Activated CD8-positive, alpha-beta memory T cell treated with anti-CD3 and anti-CD28 coated beads, Interleukin-2, amount 10 ng/mL, durations not matched to agents 7 days and 5 days (primary cell): ENCODE data around the gene PEX7. TPM values are rescaled to one million over a fixed set of nuclear protein-coding genes. Genes with fewer than 3 reads are reported as not detected.
"Not testable (repeated sequence)": the region's sequence is repeated elsewhere in the genome, so short reads cannot be mapped to it uniquely, and the experiment has no call there.

ENCODE experiments used
- ATAC-seq: fragments of 150-1000 bp; cut with Tn5 transposase; one replicate; pipeline ENCODE4 v1.10.0; 2021; ENCODE audit warnings: moderate library complexity
- CTCF ChIA-PET: fragments of 350-600 bp; sonication (Branson Sonifier 250); formaldehyde crosslinking; loops from one replicate; lab custom pipeline; 2021; ENCODE audit warnings: antibody characterized with exemption; lab: Charles Lee
- DNase-seq: peaks from one replicate; pipeline ENCODE4 v3.0.0-alpha.2; 2020
- H3K27ac Mint-ChIP-seq: one replicate; pipeline ENCODE4 v1.8.0; 2021; ENCODE audit warnings: mild to moderate bottlenecking, mixed read lengths
- H3K27me3 Mint-ChIP-seq: one replicate; pipeline ENCODE4 v1.8.0; 2021; ENCODE audit warnings: mixed read lengths
- H3K36me3 Mint-ChIP-seq: one replicate; pipeline ENCODE4 v1.8.0; 2021; ENCODE audit warnings: mild to moderate bottlenecking, mixed read lengths
- H3K4me1 Mint-ChIP-seq: one replicate; pipeline ENCODE4 v1.8.0; 2021; ENCODE audit warnings: mixed read lengths
- H3K4me3 Mint-ChIP-seq: one replicate; pipeline ENCODE4 v1.8.0; 2021; ENCODE audit warnings: mild to moderate bottlenecking, moderate library complexity, mixed read lengths
- H3K9me3 Mint-ChIP-seq: one replicate; pipeline ENCODE4 v1.8.0; 2022; ENCODE audit warnings: low read depth, mixed read lengths
- total RNA-seq, 2 experiments: library from RNA; stranded (reverse); gene quantifications; one replicate each; pipeline ENCODE4 v1.2.3, GENCODE V29; 2021

Gene PEX7
- total RNA-seq, 2 experiments from 2014 or later: 3.5 TPM

- H3K4me1 Mint-ChIP-seq: no peaks in the 10 kb centered on the region
- CTCF ChIA-PET: no interaction called here
- peaks cover 2% of the 10 kb centered on the region for H3K36me3 Mint-ChIP-seq
- H3K4me3 Mint-ChIP-seq: no peak overlapping the region
- no peaks in the 10 kb centered on the region for H3K9me3 Mint-ChIP-seq
- DNase-seq (no peak), ATAC-seq (no peak)
- H3K27me3 Mint-ChIP-seq: no peaks in the 10 kb centered on the region
- no peak overlapping the region for H3K27ac Mint-ChIP-seq
Observed at GRCh38 chr6:136864676-136865075, 42.3 kb downstream of the PEX7 start.

- ATAC-seq (no peak), DNase-seq (no peak)
- Mint-ChIP-seq H3K4me1 (no peaks in the 10 kb centered on the region), H3K9me3 (no peaks in the 10 kb centered on the region), H3K27ac (no peak overlapping the region), H3K27me3 (no peaks in the 10 kb centered on the region), H3K4me3 (no peak overlapping the region), H3K36me3 (peaks cover 2% of the 10 kb centered on the region)
- CTCF ChIA-PET: interaction anchor here (1.1 kb wide), 1 partner anchor 21 kb away, joined by 4 read pairs; no protein-coding TSS in a partner anchor
Observed at GRCh38 chr6:136866872-136867416, 44.6 kb downstream of the PEX7 start.

GRCh38 chr6:136869451-136869850, 47.1 kb downstream of the PEX7 start:
- peaks cover 5% of the 10 kb centered on the region for H3K9me3 Mint-ChIP-seq
- CTCF ChIA-PET: no interaction called here
- H3K36me3 Mint-ChIP-seq: peaks cover 20% of the 10 kb centered on the region
- no peak for DNase-seq
- H3K27ac Mint-ChIP-seq: no peak overlapping the region
- H3K27me3 Mint-ChIP-seq: no peaks in the 10 kb centered on the region
- no peaks in the 10 kb centered on the region for H3K4me1 Mint-ChIP-seq
- no peak for ATAC-seq
- no peak overlapping the region for H3K4me3 Mint-ChIP-seq

- DNase-seq (no peak), ATAC-seq (no peak)
- peaks cover 34% of the 10 kb centered on the region for H3K36me3 Mint-ChIP-seq
- H3K27ac Mint-ChIP-seq: no peak overlapping the region
- H3K27me3 Mint-ChIP-seq: no peaks in the 10 kb centered on the region
- H3K9me3 Mint-ChIP-seq: peaks cover 5% of the 10 kb centered on the region
- no peaks in the 10 kb centered on the region for H3K4me1 Mint-ChIP-seq
- CTCF ChIA-PET: no interaction called here
- H3K4me3 Mint-ChIP-seq: no peak overlapping the region
Observed at GRCh38 chr6:136873748-136874147, 51.4 kb downstream of the PEX7 start.

GRCh38 chr6:136876469-136876868, 54.1 kb downstream of the PEX7 start:
- H3K9me3 Mint-ChIP-seq, H3K27ac Mint-ChIP-seq, H3K4me3 Mint-ChIP-seq, H3K4me1 Mint-ChIP-seq, H3K27me3 Mint-ChIP-seq, DNase-seq, CTCF ChIA-PET, ATAC-seq: not testable (repeated sequence)
- H3K36me3 Mint-ChIP-seq: peaks cover 37% of the 10 kb centered on the region

GRCh38 chr6:136880748-136881460, 58.5 kb downstream of the PEX7 start:
- Mint-ChIP-seq H3K4me3 (no peak overlapping the region), H3K9me3 (no peaks in the 10 kb centered on the region), H3K27ac (no peak overlapping the region), H3K27me3 (no peaks in the 10 kb centered on the region), H3K4me1 (no peaks in the 10 kb centered on the region), H3K36me3 (peaks cover 15% of the 10 kb centered on the region)
- CTCF ChIA-PET: no interaction called here
- ATAC-seq (no peak), DNase-seq (no peak)

- CTCF ChIA-PET: no interaction called here
- no peak overlapping the region for H3K27ac Mint-ChIP-seq
- peaks cover 7% of the 10 kb centered on the region for H3K4me1 Mint-ChIP-seq
- H3K36me3 Mint-ChIP-seq: peaks cover 1% of the 10 kb centered on the region
- no peak for DNase-seq
- no peak overlapping the region for H3K4me3 Mint-ChIP-seq
- H3K9me3 Mint-ChIP-seq: no peaks in the 10 kb centered on the region
- H3K27me3 Mint-ChIP-seq: no peaks in the 10 kb centered on the region
- ATAC-seq: no peak
Observed at GRCh38 chr6:136886091-136886490, 63.7 kb downstream of the PEX7 start.

- H3K36me3 Mint-ChIP-seq: peaks cover 4% of the 10 kb centered on the region
- CTCF ChIA-PET: no interaction called here
Observed at GRCh38 chr6:136887953-136888352, 65.6 kb downstream of the PEX7 start.

GRCh38 chr6:136889271-136890193, 67.1 kb downstream of the PEX7 start:
- DNase-seq (no peak), ATAC-seq (no peak)
- CTCF ChIA-PET: no interaction called here
- H3K4me1 Mint-ChIP-seq: peaks cover 12% of the 10 kb centered on the region
- H3K9me3 Mint-ChIP-seq: no peaks in the 10 kb centered on the region
- H3K27ac Mint-ChIP-seq: no peak overlapping the region
- no peaks in the 10 kb centered on the region for H3K27me3 Mint-ChIP-seq
- H3K36me3 Mint-ChIP-seq: peaks cover 2% of the 10 kb centered on the region
- H3K4me3 Mint-ChIP-seq: no peak overlapping the region

More at GRCh38 chr6:136887953-136888352, 65.6 kb downstream of the PEX7 start:
- Mint-ChIP-seq H3K27me3 (no peaks in the 10 kb centered on the region), H3K4me3 (no peak overlapping the region), H3K4me1 (peaks cover 9% of the 10 kb centered on the region), H3K9me3 (no peaks in the 10 kb centered on the region), H3K27ac (no peak overlapping the region)
- no peak for DNase-seq
- ATAC-seq: no peak

- Mint-ChIP-seq H3K27ac (no peak overlapping the region), H3K27me3 (no peaks in the 10 kb centered on the region), H3K9me3 (no peaks in the 10 kb centered on the region), H3K4me3 (no peak overlapping the region), H3K36me3 (peaks cover 2% of the 10 kb centered on the region), H3K4me1 (peaks cover 12% of the 10 kb centered on the region)
- DNase-seq (no peak), ATAC-seq (no peak)
- CTCF ChIA-PET: no interaction called here
Observed at GRCh38 chr6:136890194-136890839, 67.9 kb downstream of the PEX7 start.

- Mint-ChIP-seq H3K9me3 (no peaks in the 10 kb centered on the region), H3K4me1 (peaks cover 12% of the 10 kb centered on the region), H3K4me3 (no peak overlapping the region), H3K27me3 (no peaks in the 10 kb centered on the region), H3K27ac (no peak overlapping the region), H3K36me3 (peaks cover 2% of the 10 kb centered on the region)
- ATAC-seq: no peak
- CTCF ChIA-PET: no interaction called here
- no peak for DNase-seq
Observed at GRCh38 chr6:136890986-136891385, 68.6 kb downstream of the PEX7 start.

- DNase-seq: no peak
- peaks cover 5% of the 10 kb centered on the region for H3K36me3 Mint-ChIP-seq
- no peak overlapping the region for H3K4me3 Mint-ChIP-seq
- H3K9me3 Mint-ChIP-seq: no peaks in the 10 kb centered on the region
- CTCF ChIA-PET: interaction anchor here (1.0 kb wide), 1 partner anchor 10 kb away, joined by 3 read pairs; no protein-coding TSS in a partner anchor
- no peaks in the 10 kb centered on the region for H3K27me3 Mint-ChIP-seq
- peaks cover 20% of the 10 kb centered on the region for H3K4me1 Mint-ChIP-seq
- no peak overlapping the region for H3K27ac Mint-ChIP-seq
- ATAC-seq: no peak
Observed at GRCh38 chr6:136893187-136893586, 70.8 kb downstream of the PEX7 start.

GRCh38 chr6:136895901-136896300, 73.5 kb downstream of the PEX7 start:
- Mint-ChIP-seq H3K36me3 (peaks cover 11% of the 10 kb centered on the region), H3K4me1 (peaks cover 15% of the 10 kb centered on the region), H3K27ac (no peak overlapping the region), H3K27me3 (no peaks in the 10 kb centered on the region), H3K4me3 (no peak overlapping the region), H3K9me3 (no peaks in the 10 kb centered on the region)
- ATAC-seq (no peak), DNase-seq (no peak)
- CTCF ChIA-PET: interaction anchor here (1.3 kb wide), 1 partner anchor 63 kb away, joined by 3 read pairs; no protein-coding TSS in a partner anchor
